H9 (cell line): ENCODE data around the gene TUBGCP6. TPM values are rescaled to one million over a fixed set of nuclear protein-coding genes. Genes with fewer than 3 reads are reported as not detected.

Experiments used
- DNase-seq: peaks from one replicate; pipeline ENCODE4 v3.0.0-alpha.2; 2017
- H2AFZ ChIP-seq: one replicate; pipeline ENCODE4 v1.6.1; 2013; ENCODE audit warnings: mild to moderate bottlenecking, low read length, control low read depth, moderate library complexity
- H2AK5ac ChIP-seq: 2 replicates; pipeline ENCODE4 v1.6.1; 2013; ENCODE audit warnings: low read length, control low read depth, mixed read lengths; ENCODE audit not compliant: insufficient read length
- H2BK120ac ChIP-seq: one replicate; pipeline ENCODE4 v1.6.1; 2013; ENCODE audit warnings: low read depth, mild to moderate bottlenecking, low read length, control low read depth, inconsistent platforms; ENCODE audit not compliant: poor library complexity, severe bottlenecking
- H2BK12ac ChIP-seq: 2 replicates; pipeline ENCODE4 v1.6.1; 2013; ENCODE audit warnings: low read length, control low read depth, mixed read lengths, low read depth; ENCODE audit not compliant: insufficient read length
- H2BK15ac ChIP-seq: 2 replicates; pipeline ENCODE4 v1.6.1; 2013; ENCODE audit warnings: low read depth, low read length, control low read depth
- H2BK20ac ChIP-seq: one replicate; pipeline ENCODE4 v1.6.1; 2013; ENCODE audit warnings: low read depth, mild to moderate bottlenecking, low read length, control low read depth, inconsistent platforms; ENCODE audit not compliant: poor library complexity, severe bottlenecking
- H2BK5ac ChIP-seq: 2 replicates; pipeline ENCODE4 v1.6.1; 2013; ENCODE audit warnings: low read length, control low read depth, mixed read lengths; ENCODE audit not compliant: insufficient read length
- H3K14ac ChIP-seq: 2 replicates; pipeline ENCODE4 v1.6.1; 2013; ENCODE audit warnings: low read length, control low read depth; ENCODE audit not compliant: insufficient read depth
- H3K18ac ChIP-seq: 2 replicates; pipeline ENCODE4 v1.6.1; 2013; ENCODE audit warnings: low read depth, mild to moderate bottlenecking, mixed read lengths, low read length, control low read depth; ENCODE audit not compliant: insufficient read length
- H3K23ac ChIP-seq: 2 replicates; pipeline ENCODE4 v1.6.1; 2013; ENCODE audit warnings: low read length, control low read depth, mixed read lengths, low read depth; ENCODE audit not compliant: insufficient read length
- H3K23me2 ChIP-seq: 2 replicates; pipeline ENCODE4 v1.6.1; 2013; ENCODE audit warnings: low read depth, mild to moderate bottlenecking, mixed read lengths, low read length, control low read depth; ENCODE audit not compliant: insufficient read length, poor library complexity, severe bottlenecking
- H3K27ac ChIP-seq: 2 replicates; pipeline ENCODE4 v1.5.1; 2013; ENCODE audit warnings: low read length, control low read depth, mixed read lengths, low read depth; ENCODE audit not compliant: insufficient read length
- H3K27me3 ChIP-seq: 2 replicates; pipeline ENCODE4 v1.6.1; 2013; ENCODE audit warnings: low read length, control low read depth, inconsistent platforms; ENCODE audit not compliant: insufficient read depth
- H3K4ac ChIP-seq: 2 replicates; pipeline ENCODE4 v1.6.1; 2013; ENCODE audit warnings: low read depth, mild to moderate bottlenecking, control low read depth, inconsistent platforms, low read length, moderate library complexity
- H3K4me1 ChIP-seq: 2 replicates; pipeline ENCODE4 v1.6.1; 2013; ENCODE audit warnings: low read length, control low read depth, inconsistent platforms; ENCODE audit not compliant: insufficient read depth
- H3K4me2 ChIP-seq: 2 replicates; pipeline ENCODE4 v1.6.1; 2013; ENCODE audit warnings: low read length, control low read depth, mixed read lengths; ENCODE audit not compliant: insufficient read length, insufficient read depth
- H3K56ac ChIP-seq: 2 replicates; pipeline ENCODE4 v1.6.1; 2013; ENCODE audit warnings: low read depth, mild to moderate bottlenecking, mixed read lengths, low read length, control low read depth; ENCODE audit not compliant: insufficient read length
- H3K79me1 ChIP-seq: 2 replicates; pipeline ENCODE4 v1.6.1; 2013; ENCODE audit warnings: low read depth, mild to moderate bottlenecking, moderate library complexity, low read length, control low read depth, inconsistent platforms; ENCODE audit not compliant: insufficient read depth, poor library complexity, severe bottlenecking
- H3K79me2 ChIP-seq: 2 replicates; pipeline ENCODE4 v1.6.1; 2013; ENCODE audit warnings: low read length, control low read depth, inconsistent platforms; ENCODE audit not compliant: insufficient read depth
- H3K9ac ChIP-seq: 2 replicates; pipeline ENCODE4 v1.6.1; 2013; ENCODE audit warnings: low read length, control low read depth, mixed read lengths; ENCODE audit not compliant: insufficient read length; ENCODE audit errors: extremely low read depth
- H3K9me3 ChIP-seq: one replicate; pipeline ENCODE4 v1.6.1; 2013; ENCODE audit warnings: low read depth, low read length, inconsistent platforms; ENCODE audit not compliant: control insufficient read depth
- H3T11ph ChIP-seq: one replicate; pipeline ENCODE4 v1.6.1; 2013; ENCODE audit warnings: mild to moderate bottlenecking, low read length, control low read depth, inconsistent platforms
- H4K20me1 ChIP-seq: one replicate; pipeline ENCODE4 v1.6.1; 2013; ENCODE audit not compliant: control insufficient read depth, insufficient read length, insufficient read depth
- H4K5ac ChIP-seq: 2 replicates; pipeline ENCODE4 v1.6.1; 2013; ENCODE audit warnings: low read depth, mild to moderate bottlenecking, mixed read lengths, low read length, control low read depth; ENCODE audit not compliant: insufficient read length
- H4K8ac ChIP-seq: replicated peaks from 2 replicates; pipeline ENCODE4 v1.6.1; 2013; ENCODE audit warnings: low read length, control low read depth, mixed read lengths, low read depth; ENCODE audit not compliant: insufficient read length
- H4K91ac ChIP-seq: 2 replicates; pipeline ENCODE4 v1.6.1; 2013; ENCODE audit warnings: low read depth, mild to moderate bottlenecking, moderate library complexity, mixed read lengths, low read length, control low read depth; ENCODE audit not compliant: insufficient read length
- H3K27ac Mint-ChIP-seq, 3 experiments: 2 replicates in 2 of 3; 3 replicates in 1 of 3; pipeline ENCODE4 v1.8.0; 2020 to 2021; ENCODE audit warnings: mixed read lengths in 3 of 3, mild to moderate bottlenecking in 1 of 3, moderate library complexity in 1 of 3
- H3K27me3 Mint-ChIP-seq: 2 replicates; pipeline ENCODE4 v1.8.0; 2021; ENCODE audit warnings: low read depth, mild to moderate bottlenecking, moderate library complexity, mixed read lengths
- H3K36me3 Mint-ChIP-seq, 3 experiments: 2 replicates in 2 of 3; 3 replicates in 1 of 3; pipeline ENCODE4 v1.8.0; 2020 to 2021; ENCODE audit warnings: low read depth in 3 of 3, mixed read lengths in 3 of 3; ENCODE audit not compliant: insufficient read depth in 1 of 3
- H3K4me1 Mint-ChIP-seq, 2 experiments: 2 replicates each; pipeline ENCODE4 v1.8.0; 2020; ENCODE audit warnings: mixed read lengths in 2 of 2
- H3K4me3 Mint-ChIP-seq, 2 experiments: 2 replicates in 1 of 2; 3 replicates in 1 of 2; pipeline ENCODE4 v1.8.0; 2020 to 2021; ENCODE audit warnings: mild to moderate bottlenecking in 2 of 2, mixed read lengths in 2 of 2, moderate library complexity in 1 of 2
- H3K9me3 Mint-ChIP-seq, 2 experiments: 2 replicates in 1 of 2; 3 replicates in 1 of 2; pipeline ENCODE4 v1.8.0; 2020; ENCODE audit warnings: mild to moderate bottlenecking in 2 of 2, mixed read lengths in 2 of 2, moderate library complexity in 1 of 2
- CTCF ChIP-seq: fragments of 200-600 bp; sonication (generic); conservative IDR thresholded peaks from 3 replicates; pipeline ENCODE4 v1.8.0; 2021; ENCODE audit warnings: antibody characterized with exemption, mild to moderate bottlenecking
- WGBS: extraction: QIAGEN DNeasy Blood & Tissue Kit; methylation state at CpG from one replicate; pipeline ENCODE4 v1.1.7; 2013; ENCODE audit warnings: missing lambda C conversion rate, low lambda C conversion rate, mixed read lengths; ENCODE audit not compliant: insufficient read length; ENCODE audit errors: extremely low coverage; 5-methylcytosine and 5-hydroxymethylcytosine counted together
- total RNA-seq: library from RNA; stranded (reverse); gene quantifications from 2 replicates; pipeline ENCODE4 v1.2.1, GENCODE V29; 2021

Gene TUBGCP6
- total RNA-seq, 1 experiment from 2014 or later = 29.0 TPM

- no peak overlapping the region for H2AK5ac ChIP-seq
- H3K18ac ChIP-seq = peak overlapping the region; percentile 38
- peak overlapping the region; percentile 26 for H2BK12ac ChIP-seq
- Mint-ChIP-seq H3K27me3 (no peaks in the 10 kb centered on the region), H3K4me1 (peaks cover 18 to 27% of the 10 kb centered on the region in 2 experiments), H3K27ac (peak overlapping the region; percentile 55 to 89 (median 84); a peak in 3 of 7 replicates), H3K36me3 (peaks cover 2 to 10% (median 9%) of the 10 kb centered on the region in 3 experiments; a peak in 5 of 7 replicates), H3K9me3 (no peaks in the 10 kb centered on the region; a peak in 1 of 5 replicates), H3K4me3 (no peak overlapping the region)
- no peak overlapping the region for H2BK20ac ChIP-seq
- peak overlapping the region; percentile 84 for H3K14ac ChIP-seq
- no peaks in the 10 kb centered on the region for H3K23me2 ChIP-seq
- H3K56ac ChIP-seq = no peak overlapping the region
- H2BK5ac ChIP-seq = no peak overlapping the region
- no peaks in the 10 kb centered on the region for H3K9me3 ChIP-seq
- H4K20me1 ChIP-seq = no peaks in the 10 kb centered on the region
- no CpG with 5 or more reads among the region's 42 CpGs for WGBS
- no peaks in the 10 kb centered on the region for H3K4me1 ChIP-seq
- no peak overlapping the region for H3K27ac ChIP-seq
- H4K8ac ChIP-seq = no peak overlapping the region
- no peak overlapping the region for H4K5ac ChIP-seq
- no peak for TF ChIP-seq CTCF
- H2AFZ ChIP-seq = no peak overlapping the region
- no peak overlapping the region for H2BK120ac ChIP-seq
- no peak overlapping the region for H2BK15ac ChIP-seq
- H3K23ac ChIP-seq = no peak overlapping the region
- H4K91ac ChIP-seq = peak overlapping the region; percentile 5
- peak overlapping the region; percentile 12 for H3K4me2 ChIP-seq
- DNase-seq = peak; percentile 82
- no peak overlapping the region for H3T11ph ChIP-seq
- no peak overlapping the region for H3K9ac ChIP-seq
- H3K27me3 ChIP-seq = no peaks in the 10 kb centered on the region
- H3K79me1 ChIP-seq = peaks cover 2% of the 10 kb centered on the region
- H3K79me2 ChIP-seq = peaks cover 3% of the 10 kb centered on the region; the same call in 1 of the 2 replicates
- no peak overlapping the region for H3K4ac ChIP-seq
Observed at GRCh38 chr22:50293441-50294318, 48.9 kb upstream of the TUBGCP6 start.
